Vagina (tissue), 2 donors: Measurements from ENCODE around the gene PPP1R3F. TPM values are rescaled to one million over a fixed set of nuclear protein-coding genes. Genes with fewer than 3 reads are reported as not detected.
"Not testable (repeated sequence)": the region's sequence is repeated elsewhere in the genome, so short reads cannot be mapped to it uniquely, and the experiment has no call there.

Experiments
- DNase-seq, 2 donors: peaks; one replicate each; pipeline ENCODE4 v3.0.0-alpha.2; 2017; ENCODE audit errors: extremely low spot score in 2 of 2
- H3K27ac ChIP-seq: fragments of 200-600 bp; sonication (generic); one replicate; pipeline ENCODE4 v1.5.1; 2019
- H3K27me3 ChIP-seq: fragments of 200-600 bp; sonication (generic); one replicate; pipeline ENCODE4 v1.5.1; 2019
- H3K36me3 ChIP-seq, 2 donors: fragments of 200-600 bp; sonication (generic); one replicate each; pipeline ENCODE4 v1.5.1; 2017 to 2019
- H3K4me1 ChIP-seq: fragments of 200-600 bp; sonication (generic); one replicate; pipeline ENCODE4 v1.5.1; 2019
- H3K4me3 ChIP-seq, 2 donors: fragments of 200-600 bp; sonication (generic); 1 replicate in 1 of 2; 2 replicates in 1 of 2; pipeline ENCODE4 v1.5.1; 2016 to 2019
- H3K9me3 ChIP-seq: fragments of 200-600 bp; sonication (generic); one replicate; pipeline ENCODE4 v1.5.1; 2019
- CTCF ChIP-seq, 3 experiments: fragments of 450-650 bp in 2 of 3; fragments of 200-600 bp in 1 of 3; sonication (generic) in 1 of 3; IDR thresholded peaks; one replicate each; pipeline ENCODE4 v1.5.1; 2017 to 2019; ENCODE audit warnings: antibody characterized with exemption in 3 of 3, mild to moderate bottlenecking in 2 of 3, moderate library complexity in 2 of 3
- POLR2A ChIP-seq, 2 donors: fragments of 450-650 bp; IDR thresholded peaks; one replicate each; pipeline ENCODE4 v1.6.1; 2017; ENCODE audit warnings: antibody characterized with exemption in 2 of 2, mild to moderate bottlenecking in 2 of 2, moderate library complexity in 2 of 2
- POLR2AphosphoS5 ChIP-seq, 2 donors: sonication (generic); formaldehyde crosslinking; IDR thresholded peaks; one replicate each; pipeline ENCODE4 v1.9.0; 2017; ENCODE audit warnings: antibody characterized with exemption in 2 of 2, mild to moderate bottlenecking in 2 of 2, low read depth in 1 of 2; ENCODE audit not compliant: insufficient read depth in 1 of 2
- intact Hi-C: fragments of 100-400 bp; cut with DNase I; formaldehyde crosslinking; loops from one replicate; pipeline ENCODE4 v1.15.1; 2023
- total RNA-seq: library from RNA; depleted of rRNA; stranded (reverse); fragments of >200 nt; gene quantifications from one replicate; pipeline ENCODE4 v1.2.3, GENCODE V29; 2016

The PPP1R3F gene
- total RNA-seq, 1 donor from 2014 or later: 18.9 TPM

GRCh38 chrX:49310371-49310770 lies 40.8 kb downstream of the PPP1R3F start:
- intact Hi-C loops: no loop called here
- no peaks in the 10 kb centered on the region for H3K36me3 ChIP-seq
- no peak overlapping the region for H3K4me3 ChIP-seq
- peaks cover 22% of the 10 kb centered on the region for H3K4me1 ChIP-seq
- H3K27ac ChIP-seq: peak overlapping the region; percentile 60
- DNase-seq: no peak
- H3K9me3 ChIP-seq: no peaks in the 10 kb centered on the region
- TF ChIP-seq POLR2AphosphoS5 (IDR thresholded peaks at IDR 0.05; ENCODE audit: insufficient read depth in 1 of 2, low read depth in 1 of 2) (no peak), POLR2A (IDR thresholded peaks at IDR 0.05) (no peak), CTCF (IDR thresholded peaks at IDR 0.05) (no peak)
- no peaks in the 10 kb centered on the region for H3K27me3 ChIP-seq

- H3K27ac ChIP-seq: no peak overlapping the region
Observed at GRCh38 chrX:49312176-49312575, 42.6 kb downstream of the PPP1R3F start.

GRCh38 chrX:49316085-49316484 lies 46.5 kb downstream of the PPP1R3F start:
- no peak for DNase-seq
- no peaks in the 10 kb centered on the region for H3K36me3 ChIP-seq
- TF ChIP-seq POLR2AphosphoS5 (IDR thresholded peaks at IDR 0.05; ENCODE audit: insufficient read depth in 1 of 2, low read depth in 1 of 2): no peak
- no peaks in the 10 kb centered on the region for H3K27me3 ChIP-seq
- H3K4me3 ChIP-seq: no peak overlapping the region
- H3K4me1 ChIP-seq: no peaks in the 10 kb centered on the region
- H3K9me3 ChIP-seq: no peaks in the 10 kb centered on the region
- H3K27ac ChIP-seq: no peak overlapping the region
- intact Hi-C loops: no loop called here

More at GRCh38 chrX:49312176-49312575, 42.6 kb downstream of the PPP1R3F start:
- intact Hi-C loops: no loop called here
- H3K9me3 ChIP-seq: no peaks in the 10 kb centered on the region
- no peak overlapping the region for H3K4me3 ChIP-seq
- DNase-seq: no peak
- no peaks in the 10 kb centered on the region for H3K27me3 ChIP-seq
- no peaks in the 10 kb centered on the region for H3K36me3 ChIP-seq
- TF ChIP-seq POLR2AphosphoS5 (IDR thresholded peaks at IDR 0.05; ENCODE audit: insufficient read depth in 1 of 2, low read depth in 1 of 2) (no peak), POLR2A (IDR thresholded peaks at IDR 0.05) (no peak), CTCF (IDR thresholded peaks at IDR 0.05) (no peak)
- H3K4me1 ChIP-seq: peaks cover 22% of the 10 kb centered on the region

- intact Hi-C loops, H3K9me3 ChIP-seq, H3K36me3 ChIP-seq, H3K27me3 ChIP-seq, H3K4me3 ChIP-seq, H3K27ac ChIP-seq, DNase-seq, H3K4me1 ChIP-seq: not testable (repeated sequence)
Observed at GRCh38 chrX:49321737-49322136, 52.1 kb downstream of the PPP1R3F start, which contains the start of gene GAGE12J. Gene GAGE12J, plus strand, starts transcription at chrX:49322037. Its CDS starts 1,157 bp downstream, at chrX:49323194.

GRCh38 chrX:49322266-49322665 lies 52.7 kb downstream of the PPP1R3F start:
- H3K36me3 ChIP-seq, H3K4me1 ChIP-seq, H3K27me3 ChIP-seq, H3K9me3 ChIP-seq, H3K4me3 ChIP-seq, intact Hi-C loops, H3K27ac ChIP-seq, DNase-seq: not testable (repeated sequence)

GRCh38 chrX:49323735-49324134 lies 54.1 kb downstream of the PPP1R3F start:
- H3K4me3 ChIP-seq, intact Hi-C loops, DNase-seq: not testable (repeated sequence)

GRCh38 chrX:49330421-49330820 lies 60.8 kb downstream of the PPP1R3F start:
- H3K27ac ChIP-seq, H3K4me3 ChIP-seq, H3K9me3 ChIP-seq, H3K36me3 ChIP-seq, H3K27me3 ChIP-seq, intact Hi-C loops, DNase-seq, H3K4me1 ChIP-seq: not testable (repeated sequence)

More at GRCh38 chrX:49323735-49324134, 54.1 kb downstream of the PPP1R3F start:
- not testable (repeated sequence) for H3K36me3 ChIP-seq, H3K4me1 ChIP-seq, H3K9me3 ChIP-seq, H3K27ac ChIP-seq, H3K27me3 ChIP-seq

- H3K9me3 ChIP-seq, intact Hi-C loops, DNase-seq, H3K27me3 ChIP-seq, H3K4me3 ChIP-seq, H3K4me1 ChIP-seq, H3K36me3 ChIP-seq, H3K27ac ChIP-seq: not testable (repeated sequence)
Observed at GRCh38 chrX:49331282-49331681, 61.7 kb downstream of the PPP1R3F start, which contains the start of gene GAGE13. Gene GAGE13, plus strand, starts transcription at chrX:49331582. Its CDS starts 1,156 bp downstream, at chrX:49332738.

- DNase-seq, H3K27me3 ChIP-seq, H3K27ac ChIP-seq, H3K4me1 ChIP-seq, H3K36me3 ChIP-seq, intact Hi-C loops, H3K4me3 ChIP-seq, H3K9me3 ChIP-seq: not testable (repeated sequence)
Observed at GRCh38 chrX:49331841-49332240, 62.2 kb downstream of the PPP1R3F start.
